ENCODE measurements around the gene TXNDC15.
"Not testable (repeated sequence)": the region's sequence is repeated elsewhere in the genome, so short reads cannot be mapped to it uniquely, and the experiment has no call there.

The TXNDC15 gene

GRCh38 chr5:134873987-134874830 lies at the start of gene TXNDC15:
TSS of gene TXNDC15 (plus strand) at chr5:134874371. CDS start at chr5:134874428, 57 bp downstream.
- DNase-seq (ENCODE audit: low read depth in 3 of 3) = peak; percentile 69 to 72 (median 69)

- no peak for DNase-seq (ENCODE audit: low read depth in 3 of 3)
Measured at GRCh38 chr5:134824681-134825080, 49.5 kb upstream of the TXNDC15 start.

GRCh38 chr5:134825212-134825611 lies 49.0 kb upstream of the TXNDC15 start:
- no peak for DNase-seq (ENCODE audit: low read depth in 3 of 3)

GRCh38 chr5:134833340-134834032 lies 40.7 kb upstream of the TXNDC15 start:
- DNase-seq (ENCODE audit: low read depth in 3 of 3) = no peak

- DNase-seq (ENCODE audit: low read depth in 3 of 3) = no peak
Measured at GRCh38 chr5:134835623-134836022, 38.5 kb upstream of the TXNDC15 start.

GRCh38 chr5:134837530-134838181 lies 36.5 kb upstream of the TXNDC15 start:
- DNase-seq (ENCODE audit: low read depth in 3 of 3) = no peak

GRCh38 chr5:134838361-134838760 lies 35.8 kb upstream of the TXNDC15 start:
- not testable (repeated sequence) for DNase-seq (ENCODE audit: low read depth in 3 of 3)

GRCh38 chr5:134840811-134841210 lies 33.4 kb upstream of the TXNDC15 start:
- DNase-seq (ENCODE audit: low read depth in 3 of 3) = no peak

- no peak for DNase-seq (ENCODE audit: low read depth in 3 of 3)
Measured at GRCh38 chr5:134844252-134844651, 29.9 kb upstream of the TXNDC15 start.

GRCh38 chr5:134845335-134845851 lies 28.8 kb upstream of the TXNDC15 start:
- no peak for DNase-seq (ENCODE audit: low read depth in 3 of 3)

- peak; percentile 85 to 88 (median 85) for DNase-seq (ENCODE audit: low read depth in 3 of 3)
Measured at GRCh38 chr5:134845852-134846640, 28.1 kb upstream of the TXNDC15 start, which contains the start of gene C5orf24. TSS of gene C5orf24 (plus strand) at chr5:134845968. CDS start at chr5:134854901, 8,933 bp downstream.

- peak in 1 of 3 donors; percentile 17 for DNase-seq (ENCODE audit: low read depth in 3 of 3)
Measured at GRCh38 chr5:134846641-134846960, 27.6 kb upstream of the TXNDC15 start.

GRCh38 chr5:134849434-134849933 lies 24.7 kb upstream of the TXNDC15 start:
- not testable (repeated sequence) for DNase-seq (ENCODE audit: low read depth in 3 of 3)

GRCh38 chr5:134851307-134851923 lies 22.8 kb upstream of the TXNDC15 start:
- no peak for DNase-seq (ENCODE audit: low read depth in 3 of 3)

GRCh38 chr5:134856465-134856864 lies 17.7 kb upstream of the TXNDC15 start:
- DNase-seq (ENCODE audit: low read depth in 3 of 3) = not testable (repeated sequence)

GRCh38 chr5:134857401-134857800 lies 16.8 kb upstream of the TXNDC15 start:
- no peak for DNase-seq (ENCODE audit: low read depth in 3 of 3)

GRCh38 chr5:134864707-134865106 lies 9.5 kb upstream of the TXNDC15 start:
- no peak for DNase-seq (ENCODE audit: low read depth in 3 of 3)

GRCh38 chr5:134873494-134873893 lies 677 bp upstream of the TXNDC15 start:
- DNase-seq (ENCODE audit: low read depth in 3 of 3) = no peak

GRCh38 chr5:134874831-134875655 lies 872 bp downstream of the TXNDC15 start:
- DNase-seq (ENCODE audit: low read depth in 3 of 3) = peak; percentile 4 to 28 (median 12)

GRCh38 chr5:134877159-134877558 lies 3.0 kb downstream of the TXNDC15 start:
- DNase-seq (ENCODE audit: low read depth in 3 of 3) = no peak
